Chondrocyte (in vitro differentiated cells): ENCODE data around the gene MRPL36. TPM values are rescaled to one million over a fixed set of nuclear protein-coding genes. Genes with fewer than 3 reads are reported as not detected.

Experiments used
- DNase-seq: peaks from one replicate; pipeline ENCODE4 v3.0.0; 2021; ENCODE audit warnings: mixed read lengths, low spot score
- H3K27ac Mint-ChIP-seq: one replicate; pipeline ENCODE4 v1.8.0; 2021; ENCODE audit warnings: mild to moderate bottlenecking, moderate library complexity, mixed read lengths; ENCODE audit not compliant: unreplicated experiment
- H3K27me3 Mint-ChIP-seq: 2 replicates; pipeline ENCODE4 v1.8.0; 2021; ENCODE audit warnings: low read depth, mixed read lengths
- H3K36me3 Mint-ChIP-seq: 2 replicates; pipeline ENCODE4 v1.8.0; 2021; ENCODE audit warnings: low read depth, mixed read lengths
- H3K4me1 Mint-ChIP-seq: 2 replicates; pipeline ENCODE4 v1.8.0; 2021; ENCODE audit warnings: low read depth, mild to moderate bottlenecking, mixed read lengths
- H3K4me3 Mint-ChIP-seq: one replicate; pipeline ENCODE4 v1.8.0; 2021; ENCODE audit warnings: mild to moderate bottlenecking, moderate library complexity, mixed read lengths; ENCODE audit not compliant: unreplicated experiment
- H3K9me3 Mint-ChIP-seq: 2 replicates; pipeline ENCODE4 v1.8.0; 2021; ENCODE audit warnings: low read depth, mixed read lengths
- CTCF ChIP-seq: fragments of 200-600 bp; sonication (generic); IDR thresholded peaks from 2 replicates; pipeline ENCODE4 v1.5.0; 2021; ENCODE audit warnings: antibody characterized with exemption, mild to moderate bottlenecking, moderate library complexity
- total RNA-seq: library from RNA; stranded (reverse); gene quantifications from 3 replicates; pipeline ENCODE4 v1.2.1, GENCODE V29; 2021

MRPL36 gene
- total RNA-seq, 1 donor from 2014 or later, result 37.4 TPM

- Mint-ChIP-seq H3K9me3 (peaks cover 5% of the 10 kb centered on the region), H3K4me3 (no peak overlapping the region), H3K4me1 (no peaks in the 10 kb centered on the region), H3K36me3 (no peaks in the 10 kb centered on the region), H3K27ac (no peak overlapping the region), H3K27me3 (peaks cover 11% of the 10 kb centered on the region)
- DNase-seq, result no peak
- no peak for TF ChIP-seq CTCF
These were observed 46.1 kb downstream of the MRPL36 start for GRCh38 chr5:1753490-1753889.

- peak; percentile 65 for DNase-seq
- Mint-ChIP-seq H3K4me1 (no peaks in the 10 kb centered on the region), H3K4me3 (no peak overlapping the region), H3K27me3 (peaks cover 11% of the 10 kb centered on the region), H3K27ac (no peak overlapping the region), H3K9me3 (no peaks in the 10 kb centered on the region), H3K36me3 (no peaks in the 10 kb centered on the region)
- no peak for TF ChIP-seq CTCF
These were observed 46.8 kb downstream of the MRPL36 start for GRCh38 chr5:1752881-1753280.

- peaks cover 10% of the 10 kb centered on the region for H3K27me3 Mint-ChIP-seq
- H3K9me3 Mint-ChIP-seq, result no peaks in the 10 kb centered on the region
- H3K27ac Mint-ChIP-seq, result no peak overlapping the region
- DNase-seq, result no peak
- H3K4me1 Mint-ChIP-seq, result no peaks in the 10 kb centered on the region
- no peak overlapping the region for H3K4me3 Mint-ChIP-seq
- H3K36me3 Mint-ChIP-seq, result no peaks in the 10 kb centered on the region
- no peak for TF ChIP-seq CTCF
These were observed 47.5 kb downstream of the MRPL36 start for GRCh38 chr5:1751864-1752822.

GRCh38 chr5:1751026-1751863 is 48.4 kb downstream of the MRPL36 start:
- H3K27me3 Mint-ChIP-seq, result peaks cover 8% of the 10 kb centered on the region
- no peaks in the 10 kb centered on the region for H3K9me3 Mint-ChIP-seq
- no peaks in the 10 kb centered on the region for H3K4me1 Mint-ChIP-seq
- TF ChIP-seq CTCF, result no peak
- peak; percentile 80 for DNase-seq
- H3K27ac Mint-ChIP-seq, result no peak overlapping the region
- H3K36me3 Mint-ChIP-seq, result no peaks in the 10 kb centered on the region
- no peak overlapping the region for H3K4me3 Mint-ChIP-seq

- Mint-ChIP-seq H3K27ac (no peak overlapping the region), H3K27me3 (peaks cover 3% of the 10 kb centered on the region), H3K9me3 (no peaks in the 10 kb centered on the region), H3K36me3 (no peaks in the 10 kb centered on the region), H3K4me1 (no peaks in the 10 kb centered on the region), H3K4me3 (no peak overlapping the region)
- TF ChIP-seq CTCF, result no peak
- peak; percentile 84 for DNase-seq
These were observed 49.2 kb downstream of the MRPL36 start for GRCh38 chr5:1750469-1750868.
